Stimulated activated CD8-positive, alpha-beta memory T cell treated with anti-CD3 and anti-CD28 coated beads, Interleukin-12 subunit alpha, Interleukin-12 subunit beta, amount 100 ng/mL, for 4 hours (primary cell): ENCODE measurements around the gene TMED4.
A peak's percentile ranks its signal among the peaks of the same experiment; 100 is the strongest.

Experiments
- DNase-seq: peaks from one replicate; pipeline ENCODE4 v3.0.0-alpha.2; 2020; ENCODE audit warnings: low read depth

Gene TMED4

GRCh38 chr7:44581879-44582603, at the start of gene TMED4:
Gene TMED4, minus strand, starts transcription at chr7:44582231. Its CDS starts 25 bp downstream, at chr7:44582206.
- DNase-seq = peak; percentile 100

- DNase-seq = no peak
These were observed 49.6 kb upstream of the TMED4 start for GRCh38 chr7:44631458-44632115.

- DNase-seq = no peak
These were observed 48.9 kb upstream of the TMED4 start for GRCh38 chr7:44630792-44631457.

GRCh38 chr7:44629829-44630522, 47.9 kb upstream of the TMED4 start:
- DNase-seq = no peak

GRCh38 chr7:44626620-44627019, 44.6 kb upstream of the TMED4 start:
- DNase-seq = no peak

DNA sequence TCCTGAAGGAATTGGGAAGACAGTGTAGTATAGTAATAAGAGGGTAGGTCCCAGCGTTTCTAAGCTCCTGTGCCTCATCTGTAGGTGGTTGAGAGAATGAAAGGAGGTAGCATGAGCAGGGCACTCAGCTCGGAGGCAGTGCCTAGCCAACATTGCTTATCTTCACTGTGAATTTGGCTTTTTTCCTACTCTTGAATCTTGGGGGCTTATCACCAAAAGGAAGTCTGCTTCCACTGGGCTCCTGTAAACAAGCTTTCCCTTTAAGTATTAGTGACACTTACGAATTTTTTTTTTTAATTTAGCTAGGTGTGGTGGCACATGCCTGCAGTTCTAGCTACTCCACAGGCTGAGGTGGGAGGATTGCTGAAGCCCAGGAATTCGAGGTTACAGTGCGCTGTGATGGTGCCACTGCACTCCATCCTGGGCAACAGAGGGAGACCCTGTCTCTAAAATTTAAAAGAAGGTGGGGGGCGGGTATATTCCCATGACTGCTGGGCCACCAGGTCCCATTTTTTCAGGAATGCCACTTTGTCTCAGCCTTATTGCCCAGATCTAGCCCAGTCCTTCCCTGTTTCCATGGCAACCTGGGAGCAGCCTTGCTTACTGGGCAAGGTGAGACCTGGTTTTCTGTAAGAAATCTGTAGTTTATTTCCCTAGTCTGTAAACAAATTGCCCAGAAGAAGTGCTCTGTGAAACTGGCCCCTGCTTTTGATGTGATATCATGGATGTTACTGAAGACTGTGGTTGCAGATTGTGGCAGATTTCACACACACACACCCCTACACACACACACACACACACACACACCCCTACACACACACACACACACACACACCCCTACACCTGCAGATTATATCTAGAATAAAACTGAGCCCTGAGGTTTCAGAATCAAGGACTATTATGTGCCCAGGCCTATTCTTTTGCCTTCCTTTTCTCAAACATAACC, 43.8 kb upstream of the TMED4 start:
- no peak for DNase-seq

- DNase-seq = no peak
These were observed 42.3 kb upstream of the TMED4 start for GRCh38 chr7:44624318-44624717.

GRCh38 chr7:44622342-44623151, 40.5 kb upstream of the TMED4 start:
- DNase-seq = no peak

DNA sequence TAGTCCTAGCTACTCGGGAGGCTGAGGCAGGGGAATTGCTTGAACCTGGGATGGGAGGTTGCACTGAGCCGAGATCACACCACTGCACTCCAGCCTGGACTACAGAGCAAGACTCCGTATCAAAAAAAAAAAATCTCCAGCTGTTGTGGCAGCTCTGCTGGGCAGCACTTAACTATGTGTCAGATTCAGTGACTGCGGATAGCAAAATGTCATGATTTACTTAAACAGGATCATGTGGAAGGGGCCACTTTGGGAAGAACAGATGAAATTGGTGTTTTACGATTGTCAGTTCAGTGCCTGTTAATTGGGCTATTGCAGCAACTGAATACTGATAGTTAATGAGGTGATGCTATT, 39.7 kb upstream of the TMED4 start:
- DNase-seq = no peak

DNA sequence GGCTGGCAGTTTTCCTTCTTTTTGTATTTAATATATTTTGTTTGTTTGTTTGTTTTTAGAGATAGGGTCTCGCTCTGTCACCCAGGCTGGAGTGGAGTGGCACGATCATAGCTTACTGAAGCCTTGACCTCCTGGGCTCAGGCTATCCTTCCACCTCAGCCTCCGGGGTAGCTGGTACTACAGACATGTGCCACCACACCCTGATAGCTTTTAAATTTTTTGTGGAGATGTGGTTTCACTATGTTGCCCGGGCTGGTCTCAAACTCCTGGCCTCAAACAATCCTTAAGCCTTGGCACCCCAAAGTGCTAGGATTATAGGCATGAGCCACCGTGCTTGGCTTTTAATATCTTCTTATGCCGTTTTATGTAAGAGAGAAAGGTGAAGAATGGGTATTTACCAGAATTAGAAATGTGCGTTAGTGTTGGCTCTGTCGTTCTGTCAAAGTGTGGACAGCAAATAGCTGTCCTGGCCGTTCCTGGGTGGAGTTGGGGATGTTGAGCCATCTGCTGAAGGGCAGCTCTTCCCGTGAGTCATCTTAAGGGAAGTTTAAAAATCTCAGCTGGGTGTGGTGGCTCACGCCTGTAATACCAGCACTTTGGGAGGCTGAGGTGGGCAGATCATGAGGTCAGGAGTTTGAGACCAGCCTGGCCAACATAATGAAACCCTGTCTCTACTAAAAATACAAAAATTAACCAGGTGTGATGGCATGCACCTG, 39.2 kb upstream of the TMED4 start:
- no peak for DNase-seq

DNA sequence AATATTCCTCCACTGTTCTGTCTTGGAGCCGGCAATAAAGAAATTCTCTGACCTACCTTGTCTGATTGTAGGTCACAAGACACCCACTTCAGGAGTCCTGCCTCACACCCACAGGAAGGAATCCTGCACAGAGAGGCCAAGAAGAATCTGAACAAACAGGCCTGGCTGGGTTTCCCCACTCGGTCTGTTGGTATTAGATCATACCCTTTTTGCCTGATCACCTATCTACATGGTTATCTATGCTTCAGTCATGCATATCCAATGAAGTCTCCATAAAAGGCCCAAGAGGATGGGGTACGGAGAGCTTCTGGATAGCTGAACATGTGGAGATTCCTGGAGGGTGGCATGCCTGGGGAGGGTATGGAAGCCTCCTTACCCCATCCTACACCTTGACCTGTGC, 36.7 kb upstream of the TMED4 start:
- no peak for DNase-seq

DNA sequence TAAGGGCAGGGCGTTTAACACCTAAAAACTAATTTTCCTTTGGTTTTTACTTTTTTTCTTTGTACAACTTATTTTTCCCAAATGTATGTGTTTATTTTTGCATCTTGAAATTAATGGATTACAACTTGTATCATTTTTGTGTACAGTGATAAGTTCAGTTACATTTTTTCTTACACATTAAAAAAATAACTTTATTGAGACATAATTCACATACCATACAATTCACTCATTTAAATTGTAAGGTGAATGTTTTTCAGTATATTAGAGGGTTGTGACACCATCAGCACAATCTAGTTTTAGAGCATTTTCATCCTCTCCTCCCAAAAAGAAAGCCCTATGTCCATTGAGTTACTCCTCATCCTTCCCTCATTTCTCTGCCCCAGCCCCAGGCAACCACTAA, 36.0 kb upstream of the TMED4 start:
- DNase-seq = no peak

- no peak for DNase-seq
These were observed 35.3 kb upstream of the TMED4 start for GRCh38 chr7:44617225-44617890.

- DNase-seq = no peak
These were observed 34.5 kb upstream of the TMED4 start for GRCh38 chr7:44616545-44616944.

- DNase-seq = no peak
These were observed 33.8 kb upstream of the TMED4 start for GRCh38 chr7:44615793-44616192.

GRCh38 chr7:44615149-44615611, 33.1 kb upstream of the TMED4 start:
- DNase-seq = no peak

GRCh38 chr7:44609829-44610228, 27.8 kb upstream of the TMED4 start:
- DNase-seq = no peak

DNA sequence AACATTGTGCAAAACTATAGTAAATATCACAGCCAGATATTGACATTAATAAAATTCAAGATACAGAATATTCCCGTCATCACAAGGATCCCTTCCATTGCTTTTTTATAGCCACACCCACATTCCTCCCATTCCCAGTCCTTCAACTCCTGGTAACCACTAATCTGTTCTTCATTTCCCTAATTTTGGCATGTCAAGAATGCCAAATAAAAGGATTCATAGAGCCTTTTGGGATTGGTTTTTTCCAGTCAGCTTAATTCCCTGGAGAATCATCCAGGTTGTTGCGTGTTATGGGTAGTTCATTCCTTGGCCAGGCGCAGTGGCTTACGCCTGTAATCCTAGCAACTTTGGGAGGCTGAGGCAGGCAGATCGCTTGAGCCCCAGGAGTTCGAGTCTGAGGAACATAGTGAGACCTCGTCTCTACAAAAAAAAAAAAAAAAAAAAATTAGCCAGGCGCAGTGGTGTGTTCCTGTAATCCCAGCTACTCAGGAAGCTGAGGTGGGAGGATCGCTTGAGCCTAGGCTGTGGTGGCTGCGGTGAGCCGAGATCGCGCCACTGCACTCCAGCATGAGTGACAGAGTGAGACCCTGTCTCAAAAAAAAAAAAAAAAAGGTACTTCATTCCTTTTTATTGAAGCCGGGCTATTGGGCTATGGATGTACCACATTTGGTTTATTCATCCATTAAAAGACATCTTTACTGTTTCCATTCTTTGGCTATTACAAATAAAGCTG, 27.1 kb upstream of the TMED4 start:
- DNase-seq = no peak
